GM15510 (cell line): ENCODE measurements around the gene CTSL.

ENCODE experiments used
- POLR2A ChIP-seq: IDR thresholded peaks from 3 replicates; pipeline ENCODE4 v1.6.1; 2011; ENCODE audit warnings: borderline replicate concordance; ENCODE audit not compliant: insufficient read length; ENCODE audit errors: extremely low read depth

Gene CTSL

GRCh38 chr9:87725900-87726709 lies at the start of gene CTSL:
CTSL (plus strand) TSS chr9:87726119; CDS start chr9:87727604, 1,485 bp downstream.
- TF ChIP-seq POLR2A, result no peak

DNA sequence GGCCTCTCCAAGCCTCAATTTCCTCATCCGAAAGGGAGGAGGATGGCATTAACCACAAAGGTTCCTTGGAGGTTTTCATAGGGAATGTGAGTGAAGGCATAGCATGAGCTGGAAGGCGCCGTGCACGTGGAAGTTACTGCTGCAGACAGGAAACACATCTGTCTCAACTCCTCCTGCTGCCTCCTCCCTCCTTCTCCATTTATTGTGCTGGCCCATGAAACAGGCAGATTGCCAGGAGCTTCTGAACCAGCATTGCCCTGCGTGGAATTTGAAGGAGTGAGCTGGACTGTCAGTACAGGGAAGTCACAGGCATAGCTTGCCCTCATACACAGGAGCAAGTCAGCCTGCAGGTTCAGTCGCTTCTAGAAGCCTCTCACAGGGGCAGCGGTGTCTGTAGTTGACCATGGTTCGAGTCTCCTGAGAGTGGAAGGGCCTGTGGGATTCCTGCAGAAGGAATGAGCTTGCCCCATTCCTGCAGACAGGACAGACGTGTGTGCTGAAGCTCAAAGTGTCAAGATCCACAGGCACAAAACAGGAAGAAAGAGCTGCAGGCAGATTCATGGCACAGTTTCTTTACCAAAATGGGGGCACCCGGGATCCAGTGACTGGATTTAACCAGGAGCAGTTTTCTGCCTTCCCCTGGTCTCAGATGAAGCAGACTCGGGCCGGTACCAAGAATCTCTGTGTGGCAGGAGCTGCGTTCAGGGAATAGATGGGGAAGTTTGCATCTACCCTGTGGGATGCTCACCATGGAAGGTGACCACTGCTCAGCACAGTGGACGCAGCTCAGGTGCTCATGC lies 48.7 kb upstream of the CTSL start:
- TF ChIP-seq POLR2A, result no peak

DNA sequence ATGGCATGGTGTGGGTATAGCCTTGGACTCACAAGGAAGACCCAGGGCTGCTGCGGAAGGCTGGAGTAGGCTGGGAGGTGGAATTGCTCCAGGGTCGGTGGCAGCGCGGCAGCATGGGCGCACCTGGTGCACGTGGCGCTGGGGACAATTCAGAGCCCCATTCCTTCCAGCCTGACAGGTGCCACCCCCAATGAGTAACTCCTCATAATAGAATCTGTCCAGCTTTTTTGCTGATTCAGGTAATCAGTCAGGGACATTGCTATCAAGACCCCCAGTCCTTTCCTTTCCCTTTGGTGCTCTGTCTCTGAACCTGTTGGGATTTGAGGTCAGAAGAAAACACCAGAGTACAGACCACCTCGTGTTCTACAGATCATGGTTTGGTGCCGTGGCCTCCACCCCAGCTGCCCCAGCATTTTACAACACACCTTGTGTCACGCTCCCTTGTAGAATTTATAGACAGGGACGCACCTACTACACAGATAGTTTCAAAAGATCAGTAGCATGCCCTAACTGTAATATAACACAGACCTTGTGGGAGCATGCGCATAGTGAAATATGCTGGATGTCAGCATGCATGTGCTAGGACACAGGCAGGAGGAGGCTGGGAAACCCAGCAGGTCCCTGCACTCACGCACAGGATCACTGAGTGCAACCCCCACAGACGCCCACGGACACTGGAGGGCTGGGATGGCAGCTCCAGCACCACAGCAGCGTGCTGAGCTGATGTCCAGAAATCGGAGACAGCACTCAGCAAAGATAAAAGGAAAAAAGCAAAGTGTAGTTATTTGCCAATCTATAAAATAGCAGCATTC lies 47.9 kb upstream of the CTSL start:
- no peak for TF ChIP-seq POLR2A

- TF ChIP-seq POLR2A, result no peak
Measured at GRCh38 chr9:87678650-87679355, 47.1 kb upstream of the CTSL start.

DNA sequence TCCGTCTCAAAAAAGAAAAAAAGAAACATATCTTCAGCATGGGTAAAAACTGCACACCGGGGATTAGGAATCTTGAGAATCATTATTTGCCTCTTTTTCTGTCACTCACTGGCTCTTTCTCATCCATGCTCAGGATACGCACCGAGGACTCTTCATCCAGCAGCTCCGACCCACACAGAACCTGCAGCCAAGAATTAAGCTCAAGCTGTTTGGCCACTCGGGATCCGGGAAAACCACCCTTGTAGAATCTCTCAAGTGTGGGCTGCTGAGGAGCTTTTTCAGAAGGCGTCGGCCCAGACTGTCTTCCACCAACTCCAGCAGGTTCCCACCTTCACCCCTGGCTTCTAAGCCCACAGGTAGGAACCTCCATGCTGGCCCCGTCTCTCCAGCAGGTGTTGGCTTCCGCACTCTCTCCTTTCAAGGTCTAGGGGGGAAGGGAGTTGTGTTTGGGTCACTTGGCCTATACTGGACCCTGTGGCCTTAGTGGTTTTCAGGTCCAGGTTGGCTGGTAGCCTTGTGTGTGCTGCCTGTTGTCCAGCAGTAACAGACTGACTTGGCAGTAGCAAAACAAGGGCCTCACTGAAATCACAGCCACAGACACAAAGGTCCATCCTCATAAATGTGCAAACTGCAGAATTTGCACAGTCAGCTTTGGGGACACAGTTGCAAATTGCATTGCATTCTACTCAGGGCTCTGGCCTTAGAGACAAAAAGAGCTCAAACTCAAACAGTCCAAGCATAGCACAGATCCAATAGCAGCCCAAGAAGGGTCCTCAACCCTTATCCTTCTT lies 44.5 kb upstream of the CTSL start:
- no peak for TF ChIP-seq POLR2A

- TF ChIP-seq POLR2A, result no peak
Measured at GRCh38 chr9:87682085-87682484, 43.8 kb upstream of the CTSL start.

GRCh38 chr9:87682618-87683017 lies 43.3 kb upstream of the CTSL start:
- no peak for TF ChIP-seq POLR2A

GRCh38 chr9:87683751-87684626 lies 41.9 kb upstream of the CTSL start:
- no peak for TF ChIP-seq POLR2A

DNA sequence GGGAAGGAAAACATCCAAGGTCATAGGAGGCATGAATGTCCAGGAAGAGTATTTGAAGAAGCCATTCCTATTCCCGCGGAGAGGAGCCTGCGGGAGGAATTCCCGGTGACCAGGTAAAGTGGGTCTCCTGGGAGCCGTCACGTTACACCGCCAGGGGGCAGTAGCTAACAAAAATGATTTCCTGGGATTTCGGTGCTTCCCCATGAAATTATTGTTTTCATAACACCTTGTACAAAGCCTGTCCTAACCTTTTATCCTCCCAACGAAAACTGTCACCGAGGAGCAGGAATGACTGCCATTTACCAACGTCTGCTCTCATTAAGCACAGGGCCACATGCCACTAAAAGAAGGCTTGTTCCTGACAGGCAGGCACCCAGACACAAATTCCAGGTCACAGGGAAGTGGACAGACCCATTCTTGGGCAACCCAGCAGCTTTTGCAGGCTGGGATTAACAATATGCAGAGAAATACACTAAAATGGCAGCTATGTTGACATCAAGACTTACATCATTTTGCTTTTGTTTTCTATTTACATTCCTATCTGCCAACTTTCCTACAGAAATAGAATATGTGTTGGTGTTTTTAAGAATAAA lies 41.2 kb upstream of the CTSL start:
- TF ChIP-seq POLR2A, result no peak

DNA sequence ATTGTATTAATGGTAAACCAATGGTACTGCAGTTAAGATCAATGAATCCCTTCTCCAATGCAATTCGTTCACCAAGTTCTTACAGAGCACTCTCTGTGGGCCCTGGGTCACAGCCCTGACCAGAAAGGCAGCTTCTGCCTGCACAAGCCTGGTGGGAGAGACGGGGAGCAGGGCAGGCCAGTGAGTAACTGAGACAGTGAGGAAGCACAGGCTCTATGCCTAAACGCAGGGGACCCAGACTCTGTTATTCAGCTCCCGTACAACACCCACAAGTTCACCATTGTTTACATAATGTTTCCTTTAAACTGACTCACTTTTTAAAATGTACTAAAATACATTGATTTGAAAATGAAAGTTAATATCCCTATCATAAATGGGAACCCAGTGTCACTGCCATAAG lies 40.5 kb upstream of the CTSL start:
- TF ChIP-seq POLR2A, result no peak

DNA sequence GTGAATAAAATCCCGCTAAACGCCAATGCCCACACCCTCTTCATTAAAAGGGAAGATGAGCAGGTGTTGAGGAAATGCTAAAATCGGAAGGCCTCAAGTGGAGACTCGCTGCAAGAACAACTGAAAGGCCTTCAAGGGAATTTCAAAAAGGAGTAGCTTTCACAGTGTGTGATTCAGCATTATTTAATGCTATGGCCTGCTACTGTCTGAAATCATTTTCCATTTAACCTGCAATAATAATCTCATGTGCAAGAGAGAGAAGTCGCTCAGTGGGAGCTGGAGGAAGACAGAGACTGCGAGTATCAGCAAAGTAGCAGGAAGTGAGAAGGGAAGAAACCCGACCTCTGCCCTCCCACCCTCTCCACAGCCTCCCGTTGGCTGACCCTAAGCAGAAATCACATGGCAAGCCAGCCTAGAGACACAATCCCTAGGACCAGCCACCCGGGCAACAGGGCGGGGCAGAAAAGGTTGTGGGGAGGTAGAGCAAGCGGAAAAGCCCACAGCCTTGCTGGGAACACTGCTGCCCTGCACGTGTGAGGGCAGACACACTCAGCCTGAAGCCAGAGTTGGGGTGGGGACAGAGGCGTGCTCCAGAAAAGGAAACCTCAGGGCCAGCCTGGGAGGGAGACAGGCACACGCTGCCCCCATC lies 39.9 kb upstream of the CTSL start:
- no peak for TF ChIP-seq POLR2A
